ENCODE data around the gene PRICKLE1. TPM values are rescaled to one million over a fixed set of nuclear protein-coding genes. Genes with fewer than 3 reads are reported as not detected.

Gene PRICKLE1
- total and polyA plus RNA-seq, 2 of the 13 experiments (the other 11 are each of a cell fraction or from before 2014, with no cell fraction given), result not detected

GRCh38 chr12:42475106-42475505 is 114.4 kb downstream of the PRICKLE1 start (continued):
- TF ChIP-seq, protein P1, sequence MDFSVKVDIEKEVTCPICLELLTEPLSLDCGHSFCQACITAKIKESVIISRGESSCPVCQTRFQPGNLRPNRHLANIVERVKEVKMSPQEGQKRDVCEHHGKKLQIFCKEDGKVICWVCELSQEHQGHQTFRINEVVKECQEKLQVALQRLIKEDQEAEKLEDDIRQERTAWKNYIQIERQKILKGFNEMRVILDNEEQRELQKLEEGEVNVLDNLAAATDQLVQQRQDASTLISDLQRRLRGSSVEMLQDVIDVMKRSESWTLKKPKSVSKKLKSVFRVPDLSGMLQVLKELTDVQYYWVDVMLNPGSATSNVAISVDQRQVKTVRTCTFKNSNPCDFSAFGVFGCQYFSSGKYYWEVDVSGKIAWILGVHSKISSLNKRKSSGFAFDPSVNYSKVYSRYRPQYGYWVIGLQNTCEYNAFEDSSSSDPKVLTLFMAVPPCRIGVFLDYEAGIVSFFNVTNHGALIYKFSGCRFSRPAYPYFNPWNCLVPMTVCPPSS (IDR thresholded peaks at IDR 0.05), result no peak

GRCh38 chr12:42474391-42474790 is 115.2 kb downstream of the PRICKLE1 start:
- 41% methylated on average over 2 of the region's 2 CpGs for WGBS (ENCODE audit: low lambda C conversion rate)
- no peaks in the 10 kb centered on the region for H3K9me3 ChIP-seq (ENCODE audit: low read length)
- no peak for FAIRE-seq
- no TSS peak for BruUV-seq (replicated peaks)
- DNase-seq (ENCODE audit: low spot score), result no peak
- H3K79me2 ChIP-seq (ENCODE audit: insufficient read depth, low read length), result no peaks in the 10 kb centered on the region
- no peaks in the 10 kb centered on the region for H3K36me3 ChIP-seq (replicated peaks in 1 of 2; ENCODE audit: control insufficient read depth in 1 of 2, insufficient read depth in 2 of 2, low read length in 2 of 2)
- no peak for ATAC-seq
- H4K20me1 ChIP-seq (ENCODE audit: insufficient read depth, low read length), result no peaks in the 10 kb centered on the region
- no peak overlapping the region for H3K9ac ChIP-seq (ENCODE audit: insufficient read depth, low read depth, low read length)
- ChIA-PET POLR2A (no interaction called here), CTCF (ENCODE audit: low intra/inter-chr PET ratio, low total read pairs) (no interaction called here)
- H3K4me1 ChIP-seq (ENCODE audit: insufficient read depth, low read length), result no peaks in the 10 kb centered on the region
- no peak overlapping the region for H2AFZ ChIP-seq (ENCODE audit: low read length)
- H3K4me3 ChIP-seq (replicated peaks in 1 of 3; ENCODE audit: insufficient read depth in 1 of 3, low read depth in 2 of 3, low read length in 3 of 3), result no peak overlapping the region
- H3K27ac ChIP-seq (ENCODE audit: extremely low read length, insufficient read depth, low read length), result no peak overlapping the region
- H3K27me3 ChIP-seq (ENCODE audit: control insufficient read depth in 1 of 2, insufficient read depth in 2 of 2, low read length in 2 of 2), result peaks cover 0 to under 1% of the 10 kb centered on the region in 2 experiments; a peak in 2 of 5 replicates
- in situ Hi-C loops (cut with HindIII; ENCODE audit: extremely low pct_ligation_motif_present, low pct_unique_long_range_greater_than_20kb) (no loop called here), intact Hi-C loops (cut with micrococcal nuclease; ENCODE audit: unreplicated experiment) (no loop called here)
- H3K4me2 ChIP-seq (ENCODE audit: low read depth, low read length), result no peak overlapping the region
- TF ChIP-seq HOXA3 (CRISPR knock-in tag; IDR thresholded peaks at IDR 0.05) (no peak), EZH2 (conservative IDR thresholded peaks at IDR 0.05; ENCODE audit: low read depth, low read length) (no peak), GATA4 (IDR thresholded peaks at IDR 0.05; ENCODE audit: borderline replicate concordance, low read depth) (no peak), NCOA1 (CRISPR knock-in tag; IDR thresholded peaks at IDR 0.05) (no peak), MED13 (CRISPR knock-in tag; IDR thresholded peaks at IDR 0.05) (no peak), MIER3 (CRISPR knock-in tag; IDR thresholded peaks at IDR 0.05; ENCODE audit: borderline replicate concordance) (no peak), KMT2B (CRISPR knock-in tag; IDR thresholded peaks at IDR 0.05) (no peak), ZNF484 (CRISPR knock-in tag; IDR thresholded peaks at IDR 0.05; ENCODE audit: borderline replicate concordance, low read depth) (no peak), SIN3B (IDR thresholded peaks at IDR 0.05; ENCODE audit: low read length) (no peak), POLR2AphosphoS2 (IDR thresholded peaks at IDR 0.05; ENCODE audit: low read depth, low read length) (no peak)
- TF ChIP-seq, protein P2, sequence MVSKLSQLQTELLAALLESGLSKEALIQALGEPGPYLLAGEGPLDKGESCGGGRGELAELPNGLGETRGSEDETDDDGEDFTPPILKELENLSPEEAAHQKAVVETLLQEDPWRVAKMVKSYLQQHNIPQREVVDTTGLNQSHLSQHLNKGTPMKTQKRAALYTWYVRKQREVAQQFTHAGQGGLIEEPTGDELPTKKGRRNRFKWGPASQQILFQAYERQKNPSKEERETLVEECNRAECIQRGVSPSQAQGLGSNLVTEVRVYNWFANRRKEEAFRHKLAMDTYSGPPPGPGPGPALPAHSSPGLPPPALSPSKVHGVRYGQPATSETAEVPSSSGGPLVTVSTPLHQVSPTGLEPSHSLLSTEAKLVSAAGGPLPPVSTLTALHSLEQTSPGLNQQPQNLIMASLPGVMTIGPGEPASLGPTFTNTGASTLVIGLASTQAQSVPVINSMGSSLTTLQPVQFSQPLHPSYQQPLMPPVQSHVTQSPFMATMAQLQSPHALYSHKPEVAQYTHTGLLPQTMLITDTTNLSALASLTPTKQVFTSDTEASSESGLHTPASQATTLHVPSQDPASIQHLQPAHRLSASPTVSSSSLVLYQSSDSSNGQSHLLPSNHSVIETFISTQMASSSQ (IDR thresholded peaks at IDR 0.05; ENCODE audit: low read depth), result no peak
- TF ChIP-seq, protein P2 (CRISPR knock-in tag; IDR thresholded peaks at IDR 0.05; ENCODE audit: borderline replicate concordance), result no peak
- TF ChIP-seq, protein P3, sequence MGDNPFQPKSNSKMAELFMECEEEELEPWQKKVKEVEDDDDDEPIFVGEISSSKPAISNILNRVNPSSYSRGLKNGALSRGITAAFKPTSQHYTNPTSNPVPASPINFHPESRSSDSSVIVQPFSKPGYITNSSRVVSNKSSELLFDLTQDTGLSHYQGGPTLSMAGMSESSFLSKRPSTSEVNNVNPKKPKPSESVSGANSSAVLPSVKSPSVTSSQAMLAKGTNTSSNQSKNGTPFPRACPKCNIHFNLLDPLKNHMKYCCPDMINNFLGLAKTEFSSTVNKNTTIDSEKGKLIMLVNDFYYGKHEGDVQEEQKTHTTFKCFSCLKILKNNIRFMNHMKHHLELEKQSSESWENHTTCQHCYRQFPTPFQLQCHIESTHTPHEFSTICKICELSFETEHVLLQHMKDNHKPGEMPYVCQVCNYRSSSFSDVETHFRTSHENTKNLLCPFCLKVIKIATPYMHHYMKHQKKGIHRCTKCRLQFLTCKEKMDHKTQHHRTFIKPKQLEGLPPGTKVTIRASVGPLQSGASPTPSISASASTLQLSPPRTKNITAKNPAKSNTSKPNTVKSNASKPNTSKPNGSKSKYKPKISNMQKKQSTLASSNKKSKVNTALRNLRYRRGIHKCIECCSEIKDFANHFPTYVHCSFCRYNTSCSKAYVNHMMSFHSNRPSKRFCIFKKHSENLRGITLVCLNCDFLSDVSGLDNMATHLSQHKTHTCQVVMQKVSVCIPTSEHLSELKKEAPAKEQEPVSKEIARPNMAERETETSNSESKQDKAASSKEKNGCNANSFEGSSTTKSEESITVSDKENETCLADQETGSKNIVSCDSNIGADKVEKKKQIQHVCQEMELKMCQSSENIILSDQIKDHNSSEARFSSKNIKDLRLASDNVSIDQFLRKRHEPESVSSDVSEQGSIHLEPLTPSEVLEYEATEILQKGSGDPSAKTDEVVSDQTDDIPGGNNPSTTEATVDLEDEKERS (CRISPR knock-in tag; IDR thresholded peaks at IDR 0.05), result no peak
